PC-9 (cell line): ENCODE measurements around the gene DTX4.
"Not testable (repeated sequence)": the region's sequence is repeated elsewhere in the genome, so short reads cannot be mapped to it uniquely, and the experiment has no call there.

ENCODE experiments used
- EZH2 ChIP-seq: fragments of 200-600 bp; sonication (generic); IDR thresholded peaks from 2 replicates; pipeline ENCODE4 v1.8.0; 2017; ENCODE audit warnings: antibody characterized with exemption, low read depth
- TF ChIP-seq, protein P1 (sequence below): fragments of 200-600 bp; sonication (generic); conservative IDR thresholded peaks from 2 replicates; pipeline ENCODE4 v1.6.1; 2017; ENCODE audit warnings: mixed run types, antibody characterized with exemption, mild to moderate bottlenecking, moderate library complexity

DNA sequence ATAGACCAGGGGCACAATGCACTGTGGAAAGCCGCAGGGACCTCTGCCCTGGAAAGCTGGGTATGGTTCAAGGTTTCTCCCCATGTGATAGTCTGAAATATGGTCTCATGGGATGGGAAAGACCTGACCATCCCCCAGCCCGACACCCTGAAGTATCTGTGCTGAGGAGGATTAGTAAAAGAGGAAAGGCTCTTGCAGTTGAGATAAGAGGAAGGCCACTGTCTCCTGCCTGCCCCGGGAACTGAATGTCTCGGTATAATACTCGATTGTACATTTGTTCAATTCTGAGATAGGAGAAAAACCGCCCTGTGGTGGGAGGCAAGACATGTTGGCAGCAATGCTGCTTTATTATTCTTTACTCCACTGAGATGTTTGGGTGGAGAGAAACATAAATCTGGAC is 35.4 kb upstream of the DTX4 start:
- TF ChIP-seq, protein P1, sequence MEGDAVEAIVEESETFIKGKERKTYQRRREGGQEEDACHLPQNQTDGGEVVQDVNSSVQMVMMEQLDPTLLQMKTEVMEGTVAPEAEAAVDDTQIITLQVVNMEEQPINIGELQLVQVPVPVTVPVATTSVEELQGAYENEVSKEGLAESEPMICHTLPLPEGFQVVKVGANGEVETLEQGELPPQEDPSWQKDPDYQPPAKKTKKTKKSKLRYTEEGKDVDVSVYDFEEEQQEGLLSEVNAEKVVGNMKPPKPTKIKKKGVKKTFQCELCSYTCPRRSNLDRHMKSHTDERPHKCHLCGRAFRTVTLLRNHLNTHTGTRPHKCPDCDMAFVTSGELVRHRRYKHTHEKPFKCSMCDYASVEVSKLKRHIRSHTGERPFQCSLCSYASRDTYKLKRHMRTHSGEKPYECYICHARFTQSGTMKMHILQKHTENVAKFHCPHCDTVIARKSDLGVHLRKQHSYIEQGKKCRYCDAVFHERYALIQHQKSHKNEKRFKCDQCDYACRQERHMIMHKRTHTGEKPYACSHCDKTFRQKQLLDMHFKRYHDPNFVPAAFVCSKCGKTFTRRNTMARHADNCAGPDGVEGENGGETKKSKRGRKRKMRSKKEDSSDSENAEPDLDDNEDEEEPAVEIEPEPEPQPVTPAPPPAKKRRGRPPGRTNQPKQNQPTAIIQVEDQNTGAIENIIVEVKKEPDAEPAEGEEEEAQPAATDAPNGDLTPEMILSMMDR: not testable (repeated sequence)
- TF ChIP-seq EZH2: not testable (repeated sequence)
